GM23338 (cell line): ENCODE data around the gene DIDO1.

ENCODE experiments used
- CREB1 ChIP-seq: fragments of 250-450 bp; sonication (Bioruptor Pico); IDR thresholded peaks from 2 replicates; pipeline ENCODE4 v1.5.0; 2020; ENCODE audit warnings: low read depth, mild to moderate bottlenecking, moderate library complexity
- CTCF ChIP-seq, 2 experiments: fragments of 200-600 bp in 1 of 2; sonication (generic) in 1 of 2; conservative IDR thresholded peaks; 2 replicates each; pipeline versions ENCODE4 v1.5.1 to v1.6.1; 2016 to 2017; ENCODE audit warnings: antibody characterized with exemption in 2 of 2, low read depth in 2 of 2, mild to moderate bottlenecking in 2 of 2, moderate library complexity in 1 of 2
- ETS1 ChIP-seq: IDR thresholded peaks from 2 replicates; pipeline ENCODE4 v1.6.1; 2016; ENCODE audit warnings: antibody characterized with exemption
- EZH2 ChIP-seq: fragments of 200-600 bp; sonication (generic); IDR thresholded peaks from one replicate; pipeline ENCODE4 v1.8.0; 2017; ENCODE audit warnings: antibody characterized with exemption, mild to moderate bottlenecking, low read depth; ENCODE audit not compliant: unreplicated experiment
- EZH2phosphoT487 ChIP-seq: fragments of 200-600 bp; sonication (generic); IDR thresholded peaks from one replicate; pipeline ENCODE4 v1.8.1; 2018; ENCODE audit warnings: antibody characterized with exemption; ENCODE audit not compliant: unreplicated experiment
- JUNB ChIP-seq: IDR thresholded peaks from one replicate; pipeline ENCODE4 v1.6.1; 2016; ENCODE audit warnings: antibody characterized with exemption; ENCODE audit not compliant: unreplicated experiment
- NANOG ChIP-seq: IDR thresholded peaks from 2 replicates; pipeline ENCODE4 v1.6.1; 2016; ENCODE audit warnings: antibody characterized with exemption, borderline replicate concordance
- POLR2AphosphoS5 ChIP-seq: IDR thresholded peaks from 2 replicates; pipeline ENCODE4 v1.6.1; 2016; ENCODE audit warnings: antibody characterized with exemption, low read depth
- REST ChIP-seq: IDR thresholded peaks from one replicate; pipeline ENCODE4 v1.6.1; 2018; ENCODE audit warnings: antibody characterized with exemption; ENCODE audit not compliant: unreplicated experiment
- STAT1 ChIP-seq: IDR thresholded peaks from one replicate; pipeline ENCODE4 v1.6.1; 2016; ENCODE audit warnings: antibody characterized with exemption; ENCODE audit not compliant: unreplicated experiment
- ZNF114 ChIP-seq: fragments of 250-450 bp; sonication (Bioruptor Pico); IDR thresholded peaks from 2 replicates; pipeline ENCODE4 v1.5.0; 2020; ENCODE audit warnings: mild to moderate bottlenecking, moderate library complexity
- ZNF331 ChIP-seq: fragments of 250-450 bp; sonication (Bioruptor Pico); IDR thresholded peaks from 2 replicates; pipeline ENCODE4 v1.5.0; 2020; ENCODE audit warnings: low read depth, mild to moderate bottlenecking, moderate library complexity
- ZNF462 ChIP-seq: fragments of 250-450 bp; sonication (Bioruptor Pico); IDR thresholded peaks from 2 replicates; pipeline ENCODE4 v1.5.0; 2020; ENCODE audit warnings: mild to moderate bottlenecking, moderate library complexity

- TF ChIP-seq CTCF (conservative IDR thresholded peaks at IDR 0.05; ENCODE audit: low read depth in 2 of 2), result no peak
- no peak for TF ChIP-seq EZH2
- TF ChIP-seq ZNF331 (CRISPR knock-in tag), result no peak
- no peak for TF ChIP-seq POLR2AphosphoS5
- TF ChIP-seq CREB1 (CRISPR knock-in tag), result no peak
- TF ChIP-seq EZH2phosphoT487, result no peak
- no peak for TF ChIP-seq JUNB
- no peak for TF ChIP-seq NANOG
- no peak for TF ChIP-seq REST
- no peak for TF ChIP-seq ZNF114 (CRISPR knock-in tag)
- no peak for TF ChIP-seq ETS1
- TF ChIP-seq ZNF462 (CRISPR knock-in tag), result no peak
- no peak for TF ChIP-seq STAT1
Observed at GRCh38 chr20:62852196-62852595, 74.1 kb downstream of the DIDO1 start.
